Mesenchymal stem cell (in vitro differentiated cells and primary cell): ENCODE measurements around the gene RCBTB2.

ENCODE experiments used
- DNase-seq: peaks from one replicate; pipeline ENCODE4 v3.0.0-alpha.2; 2013
- H2AFZ ChIP-seq: one replicate; pipeline ENCODE4 v1.6.1; 2013; ENCODE audit warnings: low read depth, mild to moderate bottlenecking, control low read depth, inconsistent platforms, low read length, moderate library complexity
- H2AK5ac ChIP-seq: 2 replicates; pipeline ENCODE4 v1.6.1; 2013; ENCODE audit warnings: low read length, moderate library complexity, mild to moderate bottlenecking, inconsistent platforms; ENCODE audit not compliant: severe bottlenecking
- H2BK120ac ChIP-seq: one replicate; pipeline ENCODE4 v1.6.1; 2013; ENCODE audit warnings: low read depth, mild to moderate bottlenecking, inconsistent platforms, low read length, moderate library complexity
- H2BK12ac ChIP-seq, 2 experiments: one replicate each; pipeline ENCODE4 v1.6.1; 2013; ENCODE audit warnings: inconsistent platforms in 2 of 2, low read length in 2 of 2, mild to moderate bottlenecking in 2 of 2, moderate library complexity in 2 of 2, control low read depth in 1 of 2
- H2BK15ac ChIP-seq: one replicate; pipeline ENCODE4 v1.6.1; 2013; ENCODE audit warnings: mild to moderate bottlenecking, low read depth, inconsistent platforms; ENCODE audit not compliant: poor library complexity, severe bottlenecking
- H2BK5ac ChIP-seq: 2 replicates; pipeline ENCODE4 v1.6.1; 2013; ENCODE audit warnings: low read depth, mild to moderate bottlenecking, low read length, control low read depth, inconsistent platforms; ENCODE audit not compliant: poor library complexity, severe bottlenecking
- H3K14ac ChIP-seq, 2 experiments: one replicate each; pipeline ENCODE4 v1.6.1; 2013; ENCODE audit warnings: inconsistent platforms in 2 of 2, low read length in 2 of 2, control low read depth in 1 of 2, mild to moderate bottlenecking in 1 of 2, moderate library complexity in 1 of 2
- H3K18ac ChIP-seq, 2 experiments: one replicate each; pipeline ENCODE4 v1.6.1; 2013; ENCODE audit warnings: inconsistent platforms in 2 of 2, low read length in 2 of 2, control low read depth in 1 of 2, low read depth in 1 of 2, mild to moderate bottlenecking in 1 of 2
- H3K23ac ChIP-seq, 2 experiments: one replicate each; pipeline ENCODE4 v1.6.1; 2013; ENCODE audit warnings: inconsistent platforms in 2 of 2, low read length in 2 of 2, mild to moderate bottlenecking in 2 of 2, moderate library complexity in 2 of 2, control low read depth in 1 of 2
- H3K27ac ChIP-seq: 2 replicates; pipeline ENCODE4 v1.5.1; 2013; ENCODE audit warnings: mild to moderate bottlenecking, moderate library complexity, low read length, control low read depth, inconsistent platforms; ENCODE audit not compliant: poor library complexity, severe bottlenecking
- H3K27me3 ChIP-seq, 2 experiments: 2 replicates each; pipeline versions ENCODE4 v1.6.1 to v1.7.0; 2013; ENCODE audit warnings: low read length in 2 of 2, mild to moderate bottlenecking in 2 of 2, moderate library complexity in 2 of 2, control low read depth in 1 of 2, inconsistent platforms in 1 of 2; ENCODE audit not compliant: control insufficient read depth in 1 of 2, insufficient read depth in 1 of 2
- H3K36me3 ChIP-seq, 2 experiments: 2 replicates each; pipeline versions ENCODE4 v1.6.1 to v1.7.0; 2013; ENCODE audit warnings: low read length in 2 of 2, control low read depth in 1 of 2, inconsistent platforms in 1 of 2, low read depth in 1 of 2, mild to moderate bottlenecking in 1 of 2; ENCODE audit not compliant: insufficient read depth in 2 of 2, control insufficient read depth in 1 of 2
- H3K4ac ChIP-seq, 2 experiments: one replicate each; pipeline ENCODE4 v1.6.1; 2013; ENCODE audit warnings: inconsistent platforms in 2 of 2, low read length in 2 of 2, mild to moderate bottlenecking in 2 of 2, moderate library complexity in 2 of 2, control low read depth in 1 of 2, low read depth in 1 of 2
- H3K4me1 ChIP-seq: 2 replicates; pipeline ENCODE4 v1.6.1; 2013; ENCODE audit warnings: low read depth, low read length, control low read depth; ENCODE audit not compliant: control insufficient read depth, insufficient read depth
- H3K4me2 ChIP-seq: 2 replicates; pipeline ENCODE4 v1.6.1; 2013; ENCODE audit warnings: low read length, mild to moderate bottlenecking, inconsistent platforms; ENCODE audit not compliant: poor library complexity, severe bottlenecking
- H3K4me3 ChIP-seq, 2 experiments: 2 replicates each; pipeline versions ENCODE4 v1.5.1 to v1.7.0; 2013; ENCODE audit warnings: low read length in 2 of 2, mild to moderate bottlenecking in 2 of 2, control low read depth in 1 of 2, low read depth in 1 of 2; ENCODE audit not compliant: insufficient read depth in 1 of 2
- H3K79me1 ChIP-seq: replicated peaks from 2 replicates; pipeline ENCODE4 v1.6.1; 2013; ENCODE audit warnings: mild to moderate bottlenecking, control low read depth, low read length, inconsistent platforms; ENCODE audit not compliant: poor library complexity, severe bottlenecking
- H3K9ac ChIP-seq: 2 replicates; pipeline ENCODE4 v1.7.0; 2013; ENCODE audit warnings: mild to moderate bottlenecking, low read length, moderate library complexity
- H3K9me3 ChIP-seq: 2 replicates; pipeline ENCODE4 v1.7.0; 2013; ENCODE audit warnings: mild to moderate bottlenecking, low read length; ENCODE audit not compliant: control insufficient read depth
- H4K8ac ChIP-seq: one replicate; pipeline ENCODE4 v1.6.1; 2013; ENCODE audit warnings: inconsistent platforms, mild to moderate bottlenecking, low read length, moderate library complexity
- H4K91ac ChIP-seq: one replicate; pipeline ENCODE4 v1.6.1; 2013; ENCODE audit warnings: mild to moderate bottlenecking, low read length, inconsistent platforms
- WGBS: methylation state at CpG from one replicate; pipeline ENCODE4 v1.1.7; 2013; ENCODE audit warnings: mixed read lengths; 5-methylcytosine and 5-hydroxymethylcytosine counted together

The RCBTB2 gene

DNA sequence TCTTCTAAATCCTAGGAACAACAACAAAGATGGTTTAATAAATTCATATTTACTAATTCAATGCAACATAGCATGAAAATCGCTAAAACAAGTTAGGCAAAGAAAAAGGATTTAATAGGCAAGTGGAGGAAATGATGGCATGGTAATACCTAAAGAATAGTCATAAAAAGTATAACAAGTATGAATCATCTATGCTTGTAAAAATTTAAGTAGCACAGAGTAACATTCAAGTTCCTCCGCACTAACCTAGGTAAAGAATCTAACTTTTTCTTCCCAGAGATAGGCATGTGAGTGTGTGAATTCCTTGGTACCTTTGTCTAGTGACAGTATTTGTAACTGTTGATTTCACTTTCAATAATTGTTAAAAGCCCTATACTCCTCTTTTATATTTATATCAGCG is 42.6 kb downstream of the RCBTB2 start:
- no peak for DNase-seq
- Histone ChIP-seq H3K4me1 (no peaks in the 10 kb centered on the region), H2BK120ac (no peak overlapping the region), H3K9me3 (no peaks in the 10 kb centered on the region), H3K9ac (no peak overlapping the region), H3K79me1 (no peaks in the 10 kb centered on the region), H3K27ac (no peak overlapping the region), H4K8ac (no peak overlapping the region), H3K4me2 (no peak overlapping the region), H2BK15ac (no peak overlapping the region), H3K18ac (no peak overlapping the region), H2AFZ (no peak overlapping the region), H4K91ac (no peak overlapping the region), H3K23ac (no peak overlapping the region), H3K27me3 (no peaks in the 10 kb centered on the region), H2BK5ac (no peak overlapping the region), H3K4me3 (no peak overlapping the region), H2AK5ac (no peak overlapping the region), H3K4ac (no peak overlapping the region), H2BK12ac (no peak overlapping the region), H3K14ac (no peak overlapping the region), H3K36me3 (peaks cover 6% of the 10 kb centered on the region in 2 experiments)
- WGBS: no CpG with 5 or more reads among the region's 3 CpGs

DNA sequence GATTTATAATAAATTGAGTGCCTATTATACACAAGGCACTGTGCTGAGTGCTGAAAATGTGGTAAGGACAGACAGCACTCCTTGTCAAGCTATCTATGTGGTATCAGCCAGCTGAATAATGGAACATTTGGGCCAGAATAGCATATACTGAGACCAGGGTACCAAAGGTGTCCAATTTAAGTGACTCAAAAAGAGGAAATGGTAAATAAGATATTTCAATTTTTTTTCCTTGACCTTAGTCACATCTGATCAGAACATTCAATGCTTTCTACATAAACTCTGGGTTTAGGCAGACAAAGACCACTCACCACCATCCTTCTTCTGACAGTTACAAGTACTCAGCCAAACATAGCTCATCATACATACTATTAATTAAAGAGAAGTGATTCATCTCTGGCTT is 43.2 kb downstream of the RCBTB2 start:
- H2AK5ac ChIP-seq: no peak overlapping the region
- H2AFZ ChIP-seq: no peak overlapping the region
- no peaks in the 10 kb centered on the region for H3K79me1 ChIP-seq
- no peak overlapping the region for H4K91ac ChIP-seq
- no peak overlapping the region for H3K18ac ChIP-seq
- no peak overlapping the region for H2BK120ac ChIP-seq
- no peaks in the 10 kb centered on the region for H3K4me1 ChIP-seq
- H3K4ac ChIP-seq: no peak overlapping the region
- H3K9me3 ChIP-seq: no peaks in the 10 kb centered on the region
- no peak overlapping the region for H2BK15ac ChIP-seq
- H3K4me2 ChIP-seq: no peak overlapping the region
- H2BK5ac ChIP-seq: no peak overlapping the region
- H3K27me3 ChIP-seq: no peaks in the 10 kb centered on the region
- H3K36me3 ChIP-seq: peaks cover 6% of the 10 kb centered on the region in 2 experiments
- H3K27ac ChIP-seq: no peak overlapping the region
- H4K8ac ChIP-seq: no peak overlapping the region
- no peak overlapping the region for H3K23ac ChIP-seq
- H2BK12ac ChIP-seq: no peak overlapping the region
- no peak overlapping the region for H3K4me3 ChIP-seq
- H3K14ac ChIP-seq: no peak overlapping the region
- no peak for DNase-seq
- H3K9ac ChIP-seq: no peak overlapping the region

- H3K4ac ChIP-seq: no peak overlapping the region
- peaks cover 6 to 10% of the 10 kb centered on the region in 2 experiments for H3K36me3 ChIP-seq
- no peak overlapping the region for H3K9ac ChIP-seq
- H3K14ac ChIP-seq: no peak overlapping the region
- no peaks in the 10 kb centered on the region for H3K79me1 ChIP-seq
- no peak overlapping the region for H2AFZ ChIP-seq
- H2AK5ac ChIP-seq: no peak overlapping the region
- H3K27me3 ChIP-seq: no peaks in the 10 kb centered on the region
- H3K18ac ChIP-seq: no peak overlapping the region
- no peak overlapping the region for H3K4me3 ChIP-seq
- H3K27ac ChIP-seq: no peak overlapping the region
- H2BK5ac ChIP-seq: no peak overlapping the region
- no peak overlapping the region for H4K8ac ChIP-seq
- no peaks in the 10 kb centered on the region for H3K9me3 ChIP-seq
- H2BK15ac ChIP-seq: no peak overlapping the region
- no peak overlapping the region for H2BK12ac ChIP-seq
- H4K91ac ChIP-seq: no peak overlapping the region
- H2BK120ac ChIP-seq: no peak overlapping the region
- no peaks in the 10 kb centered on the region for H3K4me1 ChIP-seq
- H3K23ac ChIP-seq: no peak overlapping the region
- no peak overlapping the region for H3K4me2 ChIP-seq
- no peak for DNase-seq
These were observed 43.9 kb downstream of the RCBTB2 start for GRCh38 chr13:48488995-48489394.

GRCh38 chr13:48487968-48488367 is 44.9 kb downstream of the RCBTB2 start:
- Histone ChIP-seq H3K23ac (no peak overlapping the region), H4K91ac (no peak overlapping the region), H3K4me2 (no peak overlapping the region), H2AK5ac (no peak overlapping the region), H2BK120ac (no peak overlapping the region), H3K18ac (no peak overlapping the region), H3K79me1 (no peaks in the 10 kb centered on the region), H3K4me3 (no peak overlapping the region), H3K14ac (no peak overlapping the region), H2BK12ac (no peak overlapping the region), H3K9me3 (no peaks in the 10 kb centered on the region), H3K4me1 (no peaks in the 10 kb centered on the region), H3K27me3 (no peaks in the 10 kb centered on the region), H4K8ac (no peak overlapping the region), H3K36me3 (peaks cover 3 to 17% of the 10 kb centered on the region in 2 experiments), H3K4ac (no peak overlapping the region), H2BK5ac (no peak overlapping the region), H3K9ac (no peak overlapping the region), H2AFZ (no peak overlapping the region), H2BK15ac (no peak overlapping the region), H3K27ac (no peak overlapping the region)
- DNase-seq: no peak
- 100% methylated on average over 1 of the region's 2 CpGs for WGBS
